Activated CD8-positive, alpha-beta memory T cell treated with anti-CD3 and anti-CD28 coated beads for 24 hours (primary cell): ENCODE measurements around the gene B3GNT9.

Source experiments
- DNase-seq: peaks from one replicate; pipeline ENCODE4 v3.0.0-alpha.2; 2020

B3GNT9 gene

DNA sequence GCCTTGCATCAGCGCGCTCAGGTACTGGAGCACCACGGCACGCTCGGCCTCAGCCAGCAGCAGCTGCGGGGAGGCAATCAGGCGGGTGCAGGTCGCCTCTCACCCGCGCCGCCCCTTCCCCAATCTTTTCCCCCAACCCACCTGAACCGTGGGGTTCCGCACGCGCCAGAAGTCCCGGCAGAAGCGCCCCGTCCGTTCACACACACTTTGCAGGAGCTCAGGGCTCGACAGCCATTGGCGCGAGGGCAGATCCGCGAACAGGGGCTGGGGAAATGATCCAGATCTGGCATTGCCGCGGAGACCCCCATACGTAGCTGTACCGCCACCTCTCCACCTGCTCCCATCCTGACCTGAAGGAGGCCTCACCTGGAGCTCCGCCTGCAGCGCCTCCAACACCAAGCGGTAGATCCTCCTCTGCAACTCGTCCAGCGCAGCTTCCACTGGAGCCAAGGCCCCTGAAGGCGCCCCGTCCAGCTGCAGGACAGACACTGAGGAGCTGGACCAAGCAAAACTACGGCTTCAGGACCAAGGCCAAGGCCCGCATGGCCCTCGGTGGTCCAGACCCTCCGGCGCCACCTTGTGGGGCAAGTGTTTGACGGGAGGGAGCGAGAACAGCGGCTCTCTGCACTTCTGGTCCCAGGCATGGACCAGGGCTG lies 34.3 kb upstream of the B3GNT9 start:
- DNase-seq, result peak; percentile 95

GRCh38 chr16:67184453-67184994 lies 33.7 kb upstream of the B3GNT9 start:
- no peak for DNase-seq

GRCh38 chr16:67183627-67184452 lies 33.0 kb upstream of the B3GNT9 start, which contains the start of gene MATCAP1:
MATCAP1 (minus strand) TSS chr16:67183963; CDS start chr16:67180610, 3,353 bp downstream.
- peak; percentile 95 for DNase-seq

DNA sequence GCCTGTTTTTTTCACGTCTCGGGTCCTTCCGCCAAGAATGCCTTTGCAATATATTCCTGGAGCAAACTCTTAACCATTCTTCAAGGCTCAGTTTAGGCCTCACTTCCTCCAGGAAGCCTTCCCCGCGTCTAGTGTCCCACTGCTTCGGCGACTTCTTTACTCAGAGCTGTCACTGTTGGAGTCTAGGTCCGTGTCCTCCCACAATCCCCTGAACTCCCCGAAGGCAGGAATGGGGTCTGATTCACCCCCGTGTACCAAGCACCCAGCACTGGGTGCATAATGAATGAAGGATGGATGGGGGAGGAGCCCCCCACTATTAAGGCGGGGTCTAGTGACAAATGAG lies 32.5 kb upstream of the B3GNT9 start:
- DNase-seq, result no peak

GRCh38 chr16:67182288-67182687 lies 31.5 kb upstream of the B3GNT9 start:
- DNase-seq, result no peak

DNA sequence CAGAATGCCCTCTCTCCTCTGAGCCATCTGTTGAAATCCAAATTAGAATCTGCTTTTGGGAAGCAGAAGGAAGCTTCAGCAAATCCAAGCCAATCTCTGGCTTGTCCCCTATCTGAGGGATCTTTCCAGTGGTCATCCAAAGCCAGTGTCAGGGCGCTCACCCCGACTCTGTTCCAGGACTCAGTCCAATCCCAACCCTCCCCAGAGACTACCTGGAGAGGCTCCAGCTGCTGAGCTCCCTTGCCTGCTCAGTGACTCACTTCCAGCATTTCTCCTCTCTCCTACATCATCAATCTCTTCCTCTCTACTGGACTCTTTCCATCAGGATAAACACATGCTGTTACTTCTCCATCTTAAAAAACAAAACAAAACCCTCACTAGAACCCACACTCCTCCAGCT lies 30.5 kb upstream of the B3GNT9 start:
- no peak for DNase-seq

GRCh38 chr16:67180166-67180565 lies 29.4 kb upstream of the B3GNT9 start:
- DNase-seq, result no peak

- no peak for DNase-seq
Observed at GRCh38 chr16:67179421-67180080, 28.8 kb upstream of the B3GNT9 start.

DNA sequence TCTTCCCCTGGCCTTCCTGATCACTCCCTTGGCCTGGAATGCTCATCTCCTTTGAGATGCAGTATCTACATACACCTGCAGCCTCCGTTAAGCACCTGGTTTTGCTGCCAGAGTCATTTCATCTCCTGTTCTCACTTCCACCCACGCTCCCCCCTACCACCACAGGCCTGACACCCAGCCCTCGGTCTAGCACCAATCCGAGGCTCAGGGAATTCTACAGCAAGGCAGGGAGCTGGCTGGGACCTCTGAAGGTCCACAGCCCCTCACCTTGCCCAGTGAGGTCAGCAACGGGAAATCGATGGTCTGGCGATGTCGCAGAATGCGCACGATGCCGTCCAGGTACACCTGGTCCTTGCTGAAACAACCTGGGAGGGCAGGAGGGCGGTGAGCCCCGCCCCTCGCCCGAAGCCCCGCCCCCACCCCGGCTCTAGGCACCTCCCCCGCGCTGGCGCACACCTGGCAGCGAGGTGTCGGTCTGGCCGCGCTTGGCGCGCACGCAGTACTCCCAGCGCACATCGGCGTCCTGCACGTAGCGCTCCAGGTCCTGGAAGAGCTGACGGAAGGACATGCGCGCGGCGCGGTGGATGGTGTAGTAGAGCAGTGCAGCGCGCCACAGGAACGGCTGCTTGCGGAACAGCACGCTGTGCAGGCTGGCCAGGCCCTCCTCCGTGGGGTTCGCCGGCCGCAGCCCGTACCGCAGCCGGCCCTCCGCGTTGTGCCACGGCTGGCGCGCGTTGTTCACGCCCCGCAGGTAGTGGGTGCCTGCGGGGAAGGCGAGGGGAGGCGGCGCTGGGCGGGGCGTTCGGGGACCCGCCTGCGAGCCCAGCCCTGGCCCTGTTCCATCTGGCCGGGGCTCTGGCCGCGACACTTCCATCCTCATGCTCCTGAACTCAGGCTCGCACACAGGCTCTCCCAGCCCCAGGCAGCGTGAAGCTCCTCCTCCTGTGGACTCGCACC lies 27.2 kb upstream of the B3GNT9 start:
- DNase-seq, result peak; percentile 75

DNA sequence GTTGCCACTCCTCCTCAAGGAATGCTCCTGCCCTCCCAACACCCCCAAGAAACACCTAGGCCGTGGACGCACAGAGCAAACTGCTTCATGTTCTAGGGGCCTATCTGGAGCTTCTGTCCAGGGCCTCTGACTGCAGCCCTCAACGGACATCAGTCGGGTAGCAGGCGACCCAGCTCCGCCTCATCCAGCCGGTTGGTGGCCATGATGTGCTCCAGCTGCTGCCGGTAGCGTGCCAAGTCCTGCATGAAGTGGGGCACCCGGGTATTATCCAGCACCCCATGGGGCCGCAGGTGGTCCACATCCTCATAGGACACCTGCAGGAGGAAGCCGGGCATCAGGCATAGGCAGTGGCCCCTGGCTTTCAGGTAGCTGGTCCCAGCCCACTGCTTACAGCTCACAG lies 25.9 kb upstream of the B3GNT9 start:
- no peak for DNase-seq

GRCh38 chr16:67174706-67175231 lies 24.0 kb upstream of the B3GNT9 start:
- no peak for DNase-seq

GRCh38 chr16:67173808-67174705 lies 23.3 kb upstream of the B3GNT9 start:
- DNase-seq, result peak; percentile 80

DNA sequence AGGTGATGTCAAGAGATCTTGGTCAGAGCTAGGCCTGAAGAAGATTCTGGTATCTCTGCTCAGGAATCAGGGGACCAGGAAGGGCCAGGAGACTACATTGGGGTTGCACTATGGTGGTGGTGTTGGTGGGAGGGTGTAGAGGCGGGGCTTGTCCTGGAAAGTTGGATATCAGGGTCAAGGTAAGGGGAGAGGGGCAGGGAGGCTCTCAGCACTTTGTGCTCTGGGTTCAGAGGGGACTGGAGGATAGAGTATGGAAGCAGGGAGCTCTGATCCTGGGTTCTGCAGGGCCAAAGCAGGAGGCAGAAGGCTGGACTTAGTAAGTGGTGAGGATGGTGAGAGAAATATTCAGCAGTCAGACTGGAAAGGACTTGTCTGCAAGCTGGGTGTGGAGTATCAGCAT lies 22.5 kb upstream of the B3GNT9 start:
- DNase-seq, result no peak

- no peak for DNase-seq
Observed at GRCh38 chr16:67170949-67171649, 20.3 kb upstream of the B3GNT9 start.

- DNase-seq, result peak; percentile 66
Observed at GRCh38 chr16:67170168-67170948, 19.6 kb upstream of the B3GNT9 start, which contains the start of gene NOL3. NOL3 (plus strand) TSS chr16:67170538.

- DNase-seq, result peak; percentile 70
Observed at GRCh38 chr16:67169642-67170167, 18.9 kb upstream of the B3GNT9 start.

DNA sequence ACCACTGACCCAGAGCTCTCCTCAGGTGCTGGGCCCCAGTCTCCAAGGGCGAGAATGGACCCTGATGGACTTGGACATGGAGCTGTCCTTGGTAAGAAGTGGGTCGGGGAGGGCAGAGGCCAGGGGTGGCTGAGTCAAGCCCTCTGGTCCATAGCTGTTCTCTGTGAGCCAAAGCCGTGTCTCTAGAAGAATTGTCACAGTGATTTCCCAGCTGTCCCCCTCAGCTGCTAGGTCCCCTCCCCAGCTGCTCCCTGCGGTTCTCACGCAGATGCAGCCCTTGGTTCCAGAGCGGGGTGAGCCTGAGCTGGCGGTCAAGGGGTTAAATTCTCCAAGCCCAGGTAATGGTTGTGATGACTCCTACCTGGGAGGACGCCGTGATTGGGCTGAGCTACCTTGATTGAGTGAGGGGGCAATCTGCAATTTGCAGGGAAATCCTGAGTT lies 18.2 kb upstream of the B3GNT9 start:
- no peak for DNase-seq

DNA sequence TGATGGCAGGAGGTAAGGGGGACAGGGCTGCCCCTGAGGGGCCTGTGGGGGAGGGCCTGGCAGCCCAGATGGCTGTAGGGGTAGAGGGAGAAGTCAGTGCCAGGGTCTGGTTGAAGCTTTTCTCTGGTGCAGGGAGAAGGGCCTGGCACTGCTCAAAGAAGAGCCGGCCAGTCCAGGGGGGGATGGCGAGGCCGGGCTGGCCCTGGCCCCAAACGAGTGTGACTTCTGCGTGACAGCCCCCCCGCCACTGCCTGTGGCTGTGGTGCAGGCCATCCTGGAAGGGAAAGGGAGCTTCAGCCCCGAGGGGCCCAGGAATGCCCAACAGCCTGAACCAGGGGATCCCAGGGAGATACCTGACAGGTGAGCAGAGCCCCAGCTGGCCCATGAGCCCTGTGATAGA lies 16.8 kb upstream of the B3GNT9 start:
- no peak for DNase-seq

DNA sequence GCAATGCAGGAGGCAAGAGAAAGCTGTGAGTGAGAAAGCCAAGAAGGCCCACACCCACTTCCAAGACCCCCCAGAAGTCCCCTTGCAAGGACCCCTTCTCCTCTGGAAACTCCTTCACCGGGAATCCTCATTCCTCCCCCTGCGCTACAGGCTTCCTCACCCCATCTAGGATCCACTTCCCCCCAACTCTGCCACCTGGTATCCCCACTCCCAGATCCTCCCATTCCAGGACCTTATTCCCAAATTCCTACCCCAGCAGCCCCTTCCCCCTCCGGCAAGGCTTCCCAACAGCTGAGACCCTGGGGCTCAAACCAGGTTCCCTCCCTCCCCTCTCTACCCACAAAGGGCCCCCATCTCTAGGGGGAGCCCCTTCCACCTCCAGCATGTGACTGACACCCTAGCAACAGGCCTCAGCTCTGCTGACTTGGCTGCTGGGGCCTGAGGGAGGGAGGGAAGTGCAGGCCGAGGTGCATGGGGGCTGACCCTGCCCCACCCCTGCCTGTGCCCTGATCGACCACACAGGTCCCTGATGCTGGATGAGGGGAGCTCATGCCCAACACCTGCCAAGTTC lies 15.9 kb upstream of the B3GNT9 start:
- DNase-seq, result no peak
